Measurements from ENCODE around the gene NOC4L. TPM values are rescaled to one million over a fixed set of nuclear protein-coding genes. Genes with fewer than 3 reads are reported as not detected.
A peak's percentile ranks its signal among the peaks of the same experiment; 100 is the strongest.

NOC4L gene
- total RNA-seq, 1 donor = 17.2 TPM

DNA sequence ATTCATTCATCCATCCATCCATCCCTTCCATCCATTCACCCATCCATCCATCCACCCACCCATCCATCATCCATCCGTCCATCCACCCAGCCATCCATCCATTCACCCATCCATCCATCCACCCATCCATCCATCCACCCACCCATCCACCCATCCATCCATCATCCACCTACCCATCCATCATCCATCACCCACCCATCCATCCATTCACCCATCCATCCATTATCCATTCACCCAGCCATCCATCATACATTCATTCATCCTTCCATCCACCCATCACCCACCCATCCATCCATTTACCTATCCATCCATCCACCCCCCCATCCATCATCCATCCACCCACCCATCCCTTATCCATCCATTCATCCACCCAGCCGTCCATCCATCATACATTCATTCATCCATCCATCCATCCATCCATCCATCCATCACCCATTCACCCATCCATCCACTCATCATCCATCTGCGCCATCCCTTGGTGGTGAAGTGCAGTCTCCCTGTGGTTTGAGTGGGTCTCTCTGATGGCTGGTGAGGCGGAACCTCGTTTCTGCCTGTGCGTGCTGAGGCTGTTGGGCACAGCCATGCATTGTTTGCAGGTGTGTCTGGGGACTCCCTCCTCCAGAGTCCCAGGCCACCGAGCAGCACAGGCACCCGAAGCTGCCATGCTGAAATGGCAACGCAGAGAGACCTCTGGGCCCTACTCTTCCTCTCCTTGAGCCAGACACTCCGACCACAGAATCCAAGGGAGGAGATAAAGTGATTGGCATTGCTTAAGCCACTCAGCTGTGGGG lies 22.7 kb downstream of the NOC4L start:
- no peak for DNase-seq (ENCODE audit: low read depth in 2 of 3, low spot score in 2 of 3)

DNA sequence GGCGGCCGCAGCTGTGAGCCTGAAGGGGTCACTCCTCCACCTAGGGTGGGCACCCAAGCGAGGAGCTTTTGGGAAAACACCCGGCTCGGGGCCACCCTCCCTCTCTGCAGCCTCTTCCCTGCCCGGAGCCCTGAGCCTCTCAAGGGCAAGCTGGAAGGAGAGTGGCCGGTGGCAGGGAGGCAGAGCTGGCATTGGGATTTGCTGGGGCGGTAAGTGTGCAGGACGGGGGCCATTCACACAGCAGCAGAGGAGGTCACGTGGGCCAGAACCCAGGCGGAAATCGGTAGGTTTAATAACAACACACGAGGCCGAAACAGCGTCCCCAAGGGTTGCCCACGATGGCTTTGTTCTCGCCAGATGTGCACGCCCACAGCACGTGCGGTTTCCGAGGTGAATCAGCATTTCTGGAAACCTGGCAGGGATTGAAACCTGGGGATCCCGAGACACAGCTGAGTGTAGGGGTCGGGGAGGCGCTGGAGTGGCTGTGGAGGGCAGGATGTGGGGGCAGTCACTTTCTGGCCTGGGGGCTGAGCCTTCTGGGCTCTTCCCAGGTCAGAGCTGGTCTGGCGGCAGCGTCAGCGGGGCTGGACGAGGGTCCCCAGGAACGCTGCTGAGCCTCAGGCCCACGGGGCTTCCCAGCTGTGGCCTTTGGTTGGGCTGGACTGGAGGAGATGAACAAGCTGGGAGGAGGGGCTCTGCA lies 23.5 kb downstream of the NOC4L start:
- peak in 1 of 3 donors; percentile 38 for DNase-seq (ENCODE audit: low read depth in 2 of 3, low spot score in 2 of 3)

DNA sequence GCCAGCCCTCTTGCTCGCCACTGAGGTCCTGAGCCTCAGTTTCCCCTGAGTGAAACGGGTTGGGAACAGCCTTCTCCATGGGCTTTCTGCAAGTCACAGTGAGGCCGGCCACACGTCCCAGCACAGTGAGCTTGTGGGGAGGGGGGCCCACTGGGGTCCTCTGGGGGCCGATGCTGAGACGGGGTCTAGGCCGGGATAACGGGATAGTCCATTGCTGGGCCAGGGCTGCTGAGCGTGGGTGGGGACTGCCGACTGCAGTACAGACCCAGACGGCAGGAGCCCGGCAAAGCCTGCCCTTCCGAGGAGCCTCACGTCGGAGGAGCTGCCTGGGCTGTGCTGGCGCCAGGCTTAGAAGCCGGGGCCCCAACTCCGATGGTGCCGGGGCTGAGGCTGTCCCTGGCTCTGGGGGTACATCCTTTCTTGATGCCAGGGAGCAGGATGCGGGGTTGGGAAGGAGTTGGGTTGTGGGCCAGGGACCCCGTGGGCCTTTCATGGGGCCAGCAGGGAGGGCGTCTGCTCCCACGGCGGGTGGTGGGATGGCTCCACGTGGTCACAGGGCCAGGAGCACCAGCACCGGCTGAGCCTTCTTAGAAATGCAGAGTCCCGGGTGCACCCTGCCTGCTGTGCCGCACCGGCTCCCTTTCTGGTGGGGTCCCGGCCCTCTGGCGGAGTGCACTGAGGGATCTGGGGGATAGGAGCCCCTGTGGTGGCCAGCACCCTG lies 24.2 kb downstream of the NOC4L start:
- no peak for DNase-seq (ENCODE audit: low read depth in 2 of 3, low spot score in 2 of 3)

DNA sequence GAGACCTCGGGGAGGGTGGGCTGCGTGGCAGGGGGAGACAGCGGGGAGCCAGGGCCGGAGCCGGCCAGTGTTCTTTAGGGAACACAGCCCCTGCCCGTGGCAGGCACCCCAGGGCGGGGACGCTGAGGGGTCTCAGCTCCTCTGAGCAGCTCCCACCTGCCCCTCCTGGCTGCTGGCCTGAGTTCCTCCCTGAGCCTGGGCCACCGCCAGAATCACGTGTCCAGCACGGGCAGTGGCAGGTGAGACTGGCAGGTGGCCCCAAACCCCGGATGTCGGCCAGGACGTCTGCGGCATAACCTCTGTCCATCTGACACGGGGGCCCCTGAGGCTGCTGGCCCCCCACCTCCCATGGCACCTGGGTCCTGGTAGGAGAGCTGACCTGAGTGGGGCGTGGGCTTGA lies 25.1 kb downstream of the NOC4L start:
- DNase-seq (ENCODE audit: low read depth in 2 of 3, low spot score in 2 of 3) = no peak

DNA sequence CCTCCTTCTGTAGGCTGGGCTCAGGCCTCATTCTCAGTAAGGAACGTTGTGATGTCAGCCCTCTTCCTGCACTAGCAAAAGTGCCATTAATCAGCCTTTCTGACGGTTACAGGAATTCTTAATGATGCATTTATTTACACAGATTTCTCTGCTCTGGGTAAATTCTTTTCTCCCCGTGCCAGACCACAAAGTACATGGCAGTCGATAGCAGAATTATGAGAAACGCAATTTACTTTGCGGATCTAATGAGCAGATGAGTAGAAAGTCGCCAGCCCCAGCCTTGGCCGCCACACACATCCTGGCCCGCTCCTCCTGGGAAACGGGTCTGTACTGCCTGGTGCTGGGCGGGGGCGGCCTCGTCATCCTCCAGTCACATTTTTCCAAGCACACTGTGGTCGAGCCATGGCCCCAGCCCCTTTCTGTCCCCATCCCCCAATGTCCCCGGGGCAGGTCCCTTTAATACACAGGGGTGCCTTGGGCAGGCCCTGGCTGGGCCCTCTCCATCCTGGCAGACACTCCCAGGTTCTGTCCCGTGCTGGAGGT lies 25.9 kb downstream of the NOC4L start:
- peak in 1 of 3 donors; percentile 54 for DNase-seq (ENCODE audit: low read depth in 2 of 3, low spot score in 2 of 3)

DNA sequence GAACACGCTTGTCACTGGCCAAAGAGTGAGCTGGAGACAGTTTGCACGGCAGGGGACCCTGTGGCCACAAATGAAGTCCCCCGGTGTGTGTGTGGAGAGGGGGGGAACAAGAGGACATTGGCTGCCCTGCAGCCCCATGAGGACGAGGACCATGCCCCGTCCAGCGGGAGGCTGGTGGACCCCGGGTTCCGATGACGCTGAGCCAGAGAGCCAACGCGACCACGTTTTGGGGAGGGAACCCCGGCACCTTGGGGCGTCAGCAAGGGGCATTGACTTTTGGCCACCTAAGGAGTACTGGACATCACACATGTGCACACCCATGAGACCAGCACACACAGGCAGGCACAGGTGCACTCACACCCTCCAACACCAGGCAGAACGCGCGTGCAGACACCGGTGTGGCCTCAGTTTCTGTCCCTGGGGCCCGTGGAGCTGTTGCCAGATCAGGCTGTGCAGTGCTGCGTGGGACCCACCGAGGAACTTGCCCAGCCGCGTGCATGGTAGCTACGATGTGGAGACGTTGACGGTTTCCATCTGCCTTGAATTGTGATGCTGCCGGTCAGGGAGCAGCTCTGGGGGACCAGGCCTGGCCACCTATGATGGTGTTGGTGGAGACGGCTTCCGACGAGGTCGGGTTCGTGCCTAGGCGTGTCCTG lies 26.5 kb downstream of the NOC4L start:
- no peak for DNase-seq (ENCODE audit: low read depth in 2 of 3, low spot score in 2 of 3)

DNA sequence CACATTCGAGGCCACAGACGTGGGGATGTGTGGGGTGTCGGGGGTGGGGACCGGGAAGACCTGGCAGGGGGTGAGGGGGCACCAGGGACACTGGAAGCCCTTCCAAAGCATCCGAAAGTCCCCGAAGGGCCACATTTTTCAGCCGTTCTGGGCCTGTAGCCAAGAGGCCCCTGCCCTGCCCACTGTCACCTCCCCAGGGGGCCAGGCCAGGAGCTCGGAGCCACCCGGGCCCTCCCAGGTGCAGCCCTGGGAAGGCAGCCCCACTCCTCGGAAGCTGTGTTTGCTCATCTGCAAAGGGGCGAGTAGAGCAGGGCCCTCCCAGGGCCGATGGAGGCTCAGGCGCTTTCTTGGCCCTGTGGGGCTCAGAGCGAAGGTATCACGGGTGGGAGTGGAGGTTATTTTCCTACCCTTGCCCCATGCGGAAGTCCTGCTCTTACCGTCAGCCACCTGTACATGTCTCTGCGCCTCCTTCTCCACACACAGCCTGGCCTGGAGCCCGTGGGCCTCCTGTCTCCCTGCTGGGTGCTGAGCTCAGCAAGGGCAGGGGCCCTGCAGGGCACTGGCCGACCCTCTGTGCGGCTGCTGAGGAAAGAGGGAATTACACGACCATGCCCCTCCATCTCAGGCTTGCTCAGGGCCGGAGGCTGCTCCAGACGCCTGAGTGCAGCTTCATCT lies 27.2 kb downstream of the NOC4L start:
- no peak for DNase-seq (ENCODE audit: low read depth in 2 of 3, low spot score in 2 of 3)

DNA sequence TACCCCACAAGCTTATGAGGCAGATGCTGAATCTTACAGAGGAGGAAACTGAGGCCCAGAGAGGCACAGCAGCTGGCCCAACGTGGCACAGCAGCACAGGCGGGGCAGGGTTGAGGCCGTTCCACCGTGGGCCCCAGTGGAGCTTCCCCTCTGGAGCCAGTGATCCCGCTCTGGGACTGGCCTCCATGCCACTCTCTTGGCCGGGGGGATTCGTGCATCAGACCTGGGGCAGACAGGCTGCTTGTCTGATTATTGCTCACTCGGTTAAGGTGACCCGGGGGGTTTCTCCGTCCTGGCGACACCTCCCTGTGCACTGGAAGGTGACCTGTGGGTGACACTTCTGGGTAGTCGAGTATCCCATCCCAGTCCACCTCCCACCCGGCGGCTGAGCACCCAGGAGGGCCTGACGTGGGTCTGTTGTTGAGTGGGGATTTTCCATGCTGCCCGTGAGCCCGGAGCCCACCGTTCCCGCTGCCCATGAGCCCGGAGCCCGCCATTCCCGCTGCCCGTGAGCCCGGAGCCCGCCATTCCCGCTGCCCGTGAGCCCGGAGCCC lies 27.8 kb downstream of the NOC4L start:
- DNase-seq (ENCODE audit: low read depth in 2 of 3, low spot score in 2 of 3) = no peak

DNA sequence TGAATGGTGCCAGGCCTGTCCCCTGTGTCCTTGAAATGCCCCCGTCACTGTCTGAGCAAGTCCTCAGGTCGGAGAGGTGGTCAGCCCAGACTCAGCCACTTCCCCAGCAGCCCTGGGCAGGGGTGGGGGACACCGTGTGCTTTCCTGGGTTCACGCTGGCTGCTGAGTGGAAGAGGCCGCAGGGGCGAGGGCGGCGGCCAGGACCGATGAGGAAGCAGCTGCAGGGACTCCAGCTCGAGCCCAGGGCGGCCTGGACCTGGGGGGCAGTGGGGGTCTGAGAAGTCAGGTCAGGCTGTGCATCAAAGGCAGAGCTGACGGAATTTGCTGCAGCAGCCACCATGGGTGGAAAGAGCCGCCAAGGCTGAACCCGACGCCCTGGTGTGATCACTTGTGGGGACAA lies 28.4 kb downstream of the NOC4L start:
- DNase-seq (ENCODE audit: low read depth in 2 of 3, low spot score in 2 of 3) = no peak

DNA sequence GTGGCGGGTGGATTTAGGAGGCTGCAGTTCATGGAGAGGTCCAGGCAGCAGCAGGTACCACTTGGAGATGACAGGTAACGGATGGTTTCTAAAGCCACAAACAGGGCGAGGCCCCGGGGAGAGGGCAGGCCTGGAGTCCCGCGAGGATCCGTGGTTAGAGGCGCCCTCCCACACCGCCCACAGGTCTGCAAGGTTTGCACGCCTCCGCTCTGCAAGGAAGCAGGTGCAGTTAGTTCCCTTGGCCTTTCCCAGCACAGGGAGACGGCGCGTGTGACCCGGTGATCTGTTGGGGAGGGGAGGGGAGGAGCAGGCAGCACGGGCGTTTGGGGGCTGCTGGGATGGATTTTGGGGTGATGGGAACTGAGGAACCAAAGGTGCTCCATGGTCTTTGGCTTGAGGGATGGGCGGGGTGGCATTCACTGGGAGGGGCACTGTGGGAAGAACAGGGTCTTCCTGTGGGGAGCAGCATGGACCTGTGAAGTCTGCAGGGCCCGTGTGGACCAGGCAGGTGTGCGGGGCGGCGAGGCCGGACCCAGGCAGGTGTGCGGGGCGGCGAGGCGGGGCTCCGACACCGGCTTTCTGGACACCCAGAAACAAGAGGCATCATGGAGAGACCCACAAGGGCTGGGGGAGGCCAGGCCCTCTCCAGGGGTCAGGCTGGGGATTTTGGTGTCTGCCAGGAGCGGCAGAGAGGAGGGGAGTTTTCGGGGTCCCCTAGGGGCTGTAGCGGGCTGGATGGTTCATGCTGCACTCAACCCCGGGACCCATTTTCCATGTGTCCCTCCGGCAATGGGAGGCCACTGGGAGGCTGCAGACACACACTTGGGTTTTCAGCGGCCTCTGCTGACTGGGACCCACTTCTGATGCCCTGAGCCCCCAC lies 29.1 kb downstream of the NOC4L start:
- peak in 2 of 3 donors; percentile 49 to 51 for DNase-seq (ENCODE audit: low read depth in 2 of 3, low spot score in 2 of 3)

DNA sequence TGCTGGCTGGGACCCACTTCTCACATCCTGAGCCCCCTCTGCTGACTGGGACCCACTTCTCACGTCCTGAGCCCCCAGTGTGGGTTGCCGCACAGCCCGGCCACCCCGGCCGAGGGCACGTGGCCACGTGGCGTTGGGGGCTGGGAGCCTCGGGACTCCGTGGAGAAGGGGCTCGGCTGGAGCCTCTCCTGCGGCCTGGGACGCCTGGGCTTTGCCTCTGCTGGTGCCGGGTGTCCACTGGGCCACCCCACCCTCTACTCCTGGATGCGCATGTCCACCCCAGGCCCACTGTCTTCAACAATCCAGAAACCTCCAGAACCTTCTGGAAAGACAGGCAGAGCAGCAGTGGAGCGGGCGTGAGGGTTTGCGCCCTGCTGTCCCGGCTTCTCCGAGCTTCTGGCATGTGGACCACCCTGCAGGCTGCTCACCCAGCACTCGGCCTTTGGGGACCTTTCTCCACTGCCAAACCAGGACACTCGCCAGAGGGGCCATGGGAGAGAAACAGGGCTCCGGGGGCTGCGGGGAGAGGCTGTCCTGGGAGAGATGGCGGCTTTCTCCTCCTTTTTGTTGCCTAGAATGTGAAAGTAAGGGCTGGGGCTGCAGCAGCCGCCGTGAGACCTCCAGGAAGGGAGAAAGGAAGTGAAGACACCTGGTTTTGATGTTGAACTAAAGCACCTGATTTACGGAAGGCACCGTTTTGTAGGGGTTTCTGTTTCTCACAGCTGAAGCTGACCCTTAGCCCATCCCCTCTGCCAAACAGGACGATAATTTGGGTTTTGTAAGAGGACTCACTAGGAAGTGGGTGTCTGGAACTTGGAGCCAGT lies 30.0 kb downstream of the NOC4L start:
- no peak for DNase-seq (ENCODE audit: low read depth in 2 of 3, low spot score in 2 of 3)

DNA sequence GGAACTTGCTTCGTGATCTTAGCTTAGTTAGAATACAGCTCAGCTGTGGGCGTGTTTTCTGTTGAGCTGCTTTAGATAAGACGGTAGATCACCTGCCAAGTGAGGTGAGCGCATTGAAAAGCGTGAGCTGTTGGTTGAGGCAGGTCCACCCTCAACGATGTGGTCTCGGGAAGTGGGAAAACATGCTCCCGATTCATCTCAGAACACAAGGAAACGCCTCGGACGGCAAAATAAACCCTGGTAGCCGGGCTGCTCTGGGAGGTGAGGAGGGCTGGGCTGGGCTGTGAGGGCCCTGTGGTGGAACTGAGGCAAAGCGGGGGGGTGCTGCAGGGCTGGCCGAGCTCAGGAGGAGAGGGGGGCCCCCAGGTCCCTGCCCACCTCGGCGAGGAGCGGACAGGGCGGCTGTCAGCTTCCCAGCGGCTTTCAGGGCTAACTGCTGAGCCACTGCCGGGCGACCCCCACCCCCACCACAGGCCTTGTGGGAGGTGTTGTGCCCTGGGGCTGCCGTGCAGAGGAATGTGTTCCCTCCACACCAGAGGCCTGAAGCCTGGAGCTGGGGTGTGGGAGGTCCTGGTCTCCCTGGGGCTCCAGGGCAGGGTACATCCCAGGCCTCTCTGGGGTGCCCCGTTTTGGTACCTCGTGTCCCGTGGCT lies 30.7 kb downstream of the NOC4L start:
- DNase-seq (ENCODE audit: low read depth in 2 of 3, low spot score in 2 of 3) = no peak

DNA sequence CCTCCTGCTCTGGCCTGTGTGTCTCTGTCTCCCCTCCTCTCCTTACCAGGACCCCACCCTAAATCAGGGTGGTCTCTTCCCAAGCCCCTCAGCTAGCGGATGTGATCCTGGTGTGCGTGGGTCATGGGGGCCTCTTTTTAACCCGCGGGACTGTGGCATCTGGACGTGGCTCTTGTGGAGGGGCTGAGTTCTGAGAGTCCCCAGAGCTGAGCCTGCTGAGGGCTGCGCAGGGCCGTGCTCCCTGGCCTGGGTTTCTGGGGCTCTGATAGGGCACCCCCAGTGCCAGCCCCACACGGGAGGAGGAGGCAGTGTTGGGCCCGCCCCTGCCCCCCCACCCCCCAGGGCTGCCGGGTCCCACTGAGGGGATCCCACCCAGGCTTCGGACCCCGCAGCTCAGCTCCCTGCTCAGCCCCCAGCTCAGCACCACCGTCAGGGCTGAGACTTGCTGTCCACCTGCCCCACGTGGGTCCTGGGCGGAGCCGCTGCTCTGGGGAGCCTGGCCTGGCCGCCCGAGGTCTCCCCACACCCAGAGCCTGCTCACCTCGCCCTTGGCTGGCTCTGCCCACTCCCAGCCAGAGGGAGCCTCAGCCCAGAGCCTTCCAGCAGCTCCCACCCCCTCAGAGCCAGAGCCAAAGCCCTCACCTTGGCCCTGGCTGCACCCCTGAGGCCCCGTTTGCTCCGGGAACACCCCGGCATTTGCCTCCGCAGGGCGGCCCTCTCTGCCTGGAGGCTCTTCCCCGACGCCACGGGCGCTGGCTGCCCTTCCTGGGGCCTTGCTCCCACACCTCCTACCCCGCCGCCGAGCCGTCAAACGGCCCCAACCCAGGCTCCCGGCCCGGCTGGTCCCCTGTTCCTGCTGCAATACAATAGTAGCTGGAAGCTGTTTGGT lies 31.5 kb downstream of the NOC4L start:
- no peak for DNase-seq (ENCODE audit: low read depth in 2 of 3, low spot score in 2 of 3)

DNA sequence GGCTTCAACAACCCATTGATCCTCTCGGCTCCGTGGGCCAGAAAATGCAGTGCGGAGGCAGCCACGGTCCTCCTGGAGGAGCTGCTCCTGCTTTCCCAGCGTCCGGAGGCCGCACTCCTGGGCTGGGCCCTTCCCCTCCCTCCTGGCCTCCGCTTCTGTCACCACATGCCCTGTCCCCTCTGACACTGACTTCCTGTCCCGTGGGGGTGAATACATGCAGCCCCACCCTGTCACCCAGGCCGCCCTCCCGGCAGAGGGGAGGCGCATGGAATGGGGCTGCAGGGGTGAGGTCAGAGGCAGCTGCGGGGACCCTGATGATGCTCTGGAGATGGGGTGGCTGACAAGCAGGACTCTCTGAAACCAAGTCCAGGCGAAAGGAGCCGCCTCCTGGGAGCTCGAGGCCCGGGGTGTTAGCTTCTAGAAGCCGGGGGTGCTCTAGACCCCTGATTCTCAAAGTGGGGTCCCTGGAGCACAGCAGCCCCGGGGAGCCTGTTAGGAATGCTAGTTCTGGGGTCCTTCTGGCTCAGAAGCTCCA lies 32.2 kb downstream of the NOC4L start:
- DNase-seq (ENCODE audit: low read depth in 2 of 3, low spot score in 2 of 3) = no peak

DNA sequence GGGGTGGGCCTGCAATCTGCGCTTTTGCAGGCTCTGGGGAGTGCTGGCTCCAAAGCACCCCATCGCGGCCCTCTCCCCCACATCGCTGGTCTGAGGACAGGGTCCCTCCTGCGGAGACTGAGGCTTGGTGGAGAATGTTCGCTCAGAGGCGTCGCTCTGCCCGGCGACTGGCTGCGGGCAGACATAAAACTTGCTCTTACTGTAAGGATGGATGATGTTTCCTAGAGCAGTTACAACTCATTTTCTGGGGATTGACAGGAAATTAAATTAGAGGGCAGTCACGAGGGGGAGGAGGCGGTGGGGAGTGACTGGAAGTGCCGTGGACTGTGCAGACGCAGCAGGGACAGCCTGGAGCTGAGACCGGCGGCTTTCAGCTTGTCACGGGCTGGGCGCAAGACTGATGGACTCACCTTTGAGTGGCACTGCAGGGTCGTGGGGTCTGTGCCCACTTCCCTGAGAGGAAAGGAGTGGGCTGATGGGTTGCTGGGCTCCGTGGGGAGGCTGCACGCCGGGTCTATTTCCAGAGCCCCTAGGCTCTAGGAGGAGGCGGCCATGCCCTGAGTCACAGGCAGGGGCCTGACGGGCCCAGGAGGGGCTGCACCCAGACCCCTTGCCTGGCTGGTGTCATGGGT lies 32.8 kb downstream of the NOC4L start:
- DNase-seq (ENCODE audit: low read depth in 2 of 3, low spot score in 2 of 3) = no peak

DNA sequence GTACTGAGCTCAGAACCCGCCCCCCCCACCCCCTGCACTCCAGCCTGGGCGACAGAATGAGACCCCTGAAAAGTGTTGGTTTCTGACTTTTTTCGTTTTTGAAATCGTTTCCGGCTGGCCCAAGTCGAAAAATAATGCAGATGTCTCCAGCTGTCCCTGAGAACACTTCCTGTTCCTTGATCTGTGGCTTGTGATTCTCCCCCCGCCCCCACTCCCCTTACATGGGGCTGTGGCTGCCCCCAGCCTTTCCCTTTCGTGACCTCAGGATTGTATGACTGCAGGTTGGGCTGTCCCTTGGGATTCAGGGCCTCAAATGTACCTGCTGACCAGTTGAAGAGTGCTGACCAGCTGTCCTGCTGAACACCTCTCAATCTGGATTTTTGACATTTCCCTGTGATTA lies 34.1 kb downstream of the NOC4L start:
- DNase-seq (ENCODE audit: low read depth in 2 of 3, low spot score in 2 of 3) = no peak

All from hematopoietic multipotent progenitor cell (in vitro differentiated cells).